GM19467 (cell line): ENCODE measurements around the gene TAOK3.
A peak's percentile ranks its signal among the peaks of the same experiment; 100 is the strongest.
"Not testable (repeated sequence)": the region's sequence is repeated elsewhere in the genome, so short reads cannot be mapped to it uniquely, and the experiment has no call there.

Experiments used
- ATAC-seq: cut with Tn5 transposase; IDR thresholded peaks from one replicate; pipeline ENCODE4 v1.9.1; 2021; ENCODE audit warnings: mild to moderate bottlenecking, moderate library complexity; ENCODE audit not compliant: unreplicated experiment

Gene TAOK3

DNA sequence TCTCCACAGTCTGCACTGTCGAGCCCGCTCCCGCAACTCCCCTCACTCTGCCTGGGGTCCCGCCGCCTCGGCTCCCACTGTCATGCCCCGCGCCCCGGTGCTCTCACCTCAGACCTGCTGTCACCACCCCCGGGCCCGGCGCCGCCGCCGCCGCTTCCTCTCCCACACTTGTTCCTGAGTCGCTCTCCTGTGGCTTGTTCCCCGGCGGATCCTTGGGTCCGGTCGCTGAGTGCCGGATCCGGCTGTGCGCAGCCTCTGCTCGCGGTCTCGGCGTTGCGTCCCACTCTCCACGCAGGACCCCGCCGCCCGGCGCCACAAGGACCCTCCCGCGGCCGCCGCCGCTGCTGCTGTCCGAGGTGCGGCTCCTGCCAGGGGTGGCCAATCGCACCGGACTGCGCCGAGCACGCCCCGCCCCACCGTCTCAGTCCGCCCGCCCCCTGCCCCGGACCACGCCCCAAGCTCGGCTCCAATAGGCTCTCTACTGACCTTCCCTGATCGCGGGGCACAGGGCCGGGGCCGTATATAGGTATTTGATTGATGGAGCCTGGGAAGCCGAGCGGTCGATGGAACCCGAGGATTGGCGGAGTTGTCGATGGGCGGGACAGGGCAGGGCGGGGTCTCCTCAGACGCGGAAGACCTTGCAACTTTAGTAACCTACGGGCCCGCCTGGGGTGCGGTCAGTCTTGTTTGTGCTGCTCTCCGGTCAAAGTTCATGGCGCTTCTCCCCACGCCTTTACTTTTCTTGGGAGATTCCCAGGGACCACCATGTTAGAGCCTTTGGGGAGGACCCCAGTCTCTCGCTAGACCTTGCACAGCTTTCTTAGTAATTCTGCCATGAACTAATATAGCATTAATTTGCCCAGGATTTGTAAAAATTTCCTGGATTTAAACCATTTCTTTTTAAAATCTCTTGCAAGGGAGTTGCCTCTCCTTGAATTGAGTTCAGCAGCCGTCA, at the start of gene TAOK3:
Gene TAOK3, minus strand, starts transcription at position 367 of the 955 bp plus-strand sequence. CDS start 117,340 bp downstream, outside the sequence.
- peak; percentile 78 for ATAC-seq

DNA sequence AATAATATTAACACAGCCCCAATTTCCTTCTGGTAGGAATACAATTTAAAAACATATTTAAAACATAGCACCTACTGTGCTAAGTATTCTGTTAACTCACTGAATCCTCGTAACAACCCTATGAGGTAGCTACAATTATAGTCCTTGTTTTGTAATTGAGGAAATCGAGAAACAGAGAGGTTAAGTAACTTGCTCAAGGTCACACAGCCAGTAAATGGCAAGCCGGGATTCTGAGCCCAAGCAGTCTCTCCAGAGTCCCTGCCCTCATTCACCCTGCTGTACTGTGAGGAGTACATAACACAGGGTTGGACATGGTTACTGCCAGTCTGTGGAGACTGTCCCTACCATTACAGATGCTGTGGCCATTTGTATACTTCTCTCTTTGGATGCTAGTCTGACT, 48.0 kb upstream of the TAOK3 start:
- no peak for ATAC-seq

DNA sequence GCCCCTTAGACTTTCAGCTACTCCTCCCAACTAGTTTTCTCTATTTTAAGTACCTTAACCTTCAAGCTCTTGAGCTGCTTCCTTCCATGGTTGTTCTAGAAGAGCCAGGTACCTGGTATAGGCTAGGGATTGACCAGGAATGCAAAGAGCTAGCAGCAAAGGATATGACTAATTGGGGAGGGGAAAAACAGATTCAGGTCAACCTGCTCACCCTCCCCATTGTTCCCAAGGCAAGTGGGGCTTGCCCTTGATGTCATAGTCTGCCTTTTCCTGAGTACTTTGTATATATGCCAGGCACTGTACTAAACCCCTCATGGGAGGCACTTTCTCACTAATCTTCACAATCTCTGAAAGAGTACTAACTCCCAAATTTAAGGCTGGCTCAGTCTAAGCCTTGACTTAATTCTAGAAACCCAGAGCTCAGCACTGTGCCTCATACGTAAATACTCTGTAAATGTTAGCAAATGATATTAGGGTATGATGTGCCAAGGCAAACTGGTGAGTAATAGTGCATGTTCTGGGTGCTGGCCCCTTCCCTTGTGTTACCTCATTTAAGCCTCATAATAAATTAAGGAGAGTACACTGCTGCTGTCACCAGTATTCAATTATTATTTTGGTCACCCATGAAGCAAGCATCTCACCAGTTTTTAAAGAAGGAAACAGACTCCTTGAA, 45.8 kb upstream of the TAOK3 start:
- no peak for ATAC-seq

GRCh38 chr12:118417942-118418341, 45.2 kb upstream of the TAOK3 start:
- ATAC-seq: no peak

GRCh38 chr12:118409834-118410233, 37.1 kb upstream of the TAOK3 start:
- ATAC-seq: no peak

GRCh38 chr12:118408241-118408640, 35.5 kb upstream of the TAOK3 start:
- ATAC-seq: not testable (repeated sequence)

GRCh38 chr12:118404876-118405521, 32.3 kb upstream of the TAOK3 start:
- ATAC-seq: no peak

- no peak for ATAC-seq
Measured at GRCh38 chr12:118402251-118402650, 29.5 kb upstream of the TAOK3 start.

- ATAC-seq: no peak
Measured at GRCh38 chr12:118398940-118399339, 26.2 kb upstream of the TAOK3 start.

- no peak for ATAC-seq
Measured at GRCh38 chr12:118398524-118398923, 25.8 kb upstream of the TAOK3 start.

DNA sequence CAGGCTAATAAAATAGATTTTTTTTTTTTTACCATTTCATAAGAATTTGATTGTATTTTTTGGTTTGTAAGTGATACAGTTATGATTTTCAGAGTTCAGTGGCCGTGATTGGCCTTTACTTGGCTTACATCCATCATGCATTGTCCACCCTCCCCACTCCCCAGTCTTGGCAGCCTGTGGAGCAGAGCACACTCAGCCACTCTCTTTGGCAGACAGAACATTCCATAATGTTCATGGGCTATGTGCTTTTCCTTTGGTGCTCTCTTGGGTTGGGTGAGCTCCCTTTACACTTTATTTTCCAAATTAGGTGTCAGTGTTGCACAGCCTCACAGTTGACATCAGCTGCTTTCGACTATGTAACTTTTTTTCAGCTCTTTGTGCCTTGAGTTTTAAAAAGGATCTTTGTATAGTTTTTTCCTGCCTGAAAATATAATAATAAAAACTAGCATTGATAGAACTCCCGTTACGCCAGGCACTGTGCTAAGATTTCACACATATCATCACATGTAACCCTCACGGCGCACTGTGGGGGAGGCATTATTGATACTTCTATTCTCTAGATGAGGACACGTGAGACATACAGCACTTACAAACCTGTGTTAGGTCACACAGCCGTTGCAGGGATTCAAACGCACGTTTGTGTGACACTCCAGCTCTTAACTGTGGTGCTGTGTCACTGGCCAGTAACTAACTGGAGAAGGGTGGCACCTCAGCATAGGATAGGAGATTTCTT, 25.2 kb upstream of the TAOK3 start:
- ATAC-seq: no peak

DNA sequence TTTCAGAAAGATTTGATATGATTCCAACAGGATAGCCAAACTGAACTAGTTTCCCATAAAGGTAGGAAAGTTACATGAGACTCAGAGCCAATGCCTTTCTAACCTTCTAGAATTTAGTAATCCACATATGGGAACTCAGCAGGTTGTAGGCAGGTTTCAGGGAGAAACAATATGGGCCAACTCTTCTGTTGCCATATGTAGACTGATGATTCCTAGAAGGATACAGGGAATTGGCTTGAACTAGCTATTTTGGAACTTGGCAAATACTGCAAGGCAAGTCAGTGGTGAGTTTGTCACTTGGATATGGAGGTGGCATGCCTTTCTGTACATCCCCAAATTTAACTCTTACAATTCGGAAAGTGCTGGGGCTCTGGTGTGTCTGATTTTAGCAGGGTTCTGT, 19.1 kb upstream of the TAOK3 start:
- ATAC-seq: no peak

GRCh38 chr12:118391424-118391823, 18.7 kb upstream of the TAOK3 start:
- no peak for ATAC-seq

DNA sequence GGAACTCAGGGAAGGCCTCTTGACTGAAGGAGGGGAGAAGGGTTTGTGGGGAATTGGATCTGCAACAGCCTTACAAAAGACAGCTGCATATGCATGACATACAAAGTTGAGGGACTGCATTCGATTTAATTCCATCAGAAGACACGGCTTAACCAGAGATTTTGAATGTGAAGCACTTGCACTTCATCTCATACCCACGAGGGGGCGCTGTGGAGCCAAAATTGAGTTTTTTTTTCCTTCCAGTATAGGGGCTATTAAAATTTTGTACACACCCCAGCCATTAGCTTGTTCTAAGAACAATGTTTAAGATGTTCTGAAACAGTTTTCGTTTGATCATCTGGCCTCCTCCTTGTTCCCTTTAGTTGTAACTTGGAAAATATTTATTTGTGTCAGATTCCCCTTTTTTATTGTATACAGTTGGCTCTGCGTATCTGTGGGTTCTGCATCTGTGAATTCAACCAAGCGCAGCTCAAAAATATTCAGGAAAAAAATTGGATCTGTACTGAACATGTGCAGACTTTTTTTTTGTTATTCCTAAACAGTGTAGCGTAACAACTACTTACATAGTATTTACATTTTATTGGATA, 5.3 kb upstream of the TAOK3 start:
- no peak for ATAC-seq

DNA sequence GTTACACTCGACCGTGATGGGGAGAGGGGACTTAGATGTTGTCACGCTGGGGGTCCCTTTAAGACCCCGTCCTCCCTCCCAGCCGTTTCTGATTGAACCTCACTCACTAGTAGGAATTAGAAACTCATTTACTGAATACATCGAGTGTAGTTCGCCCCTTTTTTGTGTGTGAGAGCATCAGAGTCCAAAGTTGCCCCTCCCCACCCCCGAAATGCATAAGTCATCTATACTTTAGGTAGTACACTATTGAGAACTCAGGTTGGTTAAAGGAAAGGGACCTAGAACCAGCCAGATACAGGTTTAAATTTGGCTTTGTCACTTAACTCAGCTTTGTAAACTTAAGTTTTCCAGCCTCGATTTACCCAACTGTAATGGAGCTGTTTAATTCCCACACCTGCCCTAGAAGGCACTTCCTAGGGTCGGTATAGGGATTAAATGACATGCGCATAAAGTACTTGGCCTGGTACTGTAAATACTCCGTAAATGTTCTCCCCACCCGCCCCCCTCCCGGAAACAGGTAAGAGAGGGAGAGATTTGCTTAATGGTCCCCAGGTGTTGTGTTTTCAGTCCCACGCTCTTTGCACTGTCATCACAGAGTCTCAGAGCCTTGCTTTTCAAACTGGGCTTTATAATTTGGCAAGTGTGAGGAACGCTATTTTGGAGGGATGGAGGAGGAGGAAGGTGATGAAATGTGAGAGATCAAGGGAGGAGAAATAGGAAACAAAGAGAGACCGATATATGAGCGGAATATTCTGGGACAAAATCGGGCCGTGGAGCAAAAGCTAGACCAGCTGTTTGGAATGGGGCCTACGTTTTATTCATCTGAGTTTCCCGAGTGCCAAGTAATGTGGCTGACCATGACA, 4.5 kb upstream of the TAOK3 start:
- no peak for ATAC-seq

DNA sequence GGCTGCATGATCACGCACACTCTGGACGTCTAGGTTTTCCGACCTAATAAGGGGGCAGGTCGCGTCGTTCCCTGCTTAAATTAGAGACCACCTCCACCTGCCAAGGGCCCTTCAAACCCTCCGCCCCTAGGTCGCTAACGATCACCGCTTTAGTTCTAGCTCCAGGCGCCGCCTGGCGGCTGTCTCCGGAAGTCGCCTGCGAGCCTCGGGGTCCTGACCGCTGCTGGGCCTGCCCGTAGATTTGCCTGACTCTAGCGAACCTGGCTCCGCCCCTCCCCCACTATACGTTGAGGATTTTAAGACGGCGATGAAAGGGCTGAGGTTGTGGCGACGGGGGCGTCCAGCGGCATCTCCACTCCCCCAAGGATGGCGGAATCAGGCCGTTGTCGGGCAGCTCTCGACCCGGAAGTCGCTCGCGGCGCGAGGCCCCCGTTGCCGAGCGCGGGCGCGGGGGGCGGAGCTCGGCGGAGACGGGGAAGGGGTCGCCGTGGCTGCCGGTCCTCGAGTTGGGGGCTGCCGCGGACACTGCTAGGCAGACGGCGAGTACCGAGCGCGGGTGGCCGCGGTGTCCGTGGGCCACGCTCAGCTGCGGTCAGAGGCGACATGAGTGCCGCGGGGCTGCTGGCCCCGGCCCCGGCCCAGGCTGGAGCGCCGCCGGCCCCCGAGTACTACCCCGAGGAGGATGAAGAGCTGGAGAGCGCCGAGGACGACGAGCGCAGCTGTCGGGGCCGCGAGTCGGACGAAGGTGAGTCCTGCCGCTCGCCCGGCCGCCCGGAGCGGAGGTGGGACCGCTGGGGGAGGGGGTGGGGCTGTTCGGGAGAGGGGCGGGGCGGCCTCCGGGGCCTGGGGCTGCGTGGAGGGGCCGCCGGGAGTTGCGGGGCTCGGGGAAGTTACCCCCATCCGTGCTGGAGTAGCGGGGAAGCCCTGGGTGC, 3.6 kb upstream of the TAOK3 start, which contains the start of gene SUDS3:
Gene SUDS3, plus strand, starts transcription at position 467 of the 932 bp plus-strand sequence. Its CDS starts 137 bp downstream, at position 604.
- peak; percentile 32 for ATAC-seq

GRCh38 chr12:118375348-118375747, 2.6 kb upstream of the TAOK3 start:
- ATAC-seq: no peak

DNA sequence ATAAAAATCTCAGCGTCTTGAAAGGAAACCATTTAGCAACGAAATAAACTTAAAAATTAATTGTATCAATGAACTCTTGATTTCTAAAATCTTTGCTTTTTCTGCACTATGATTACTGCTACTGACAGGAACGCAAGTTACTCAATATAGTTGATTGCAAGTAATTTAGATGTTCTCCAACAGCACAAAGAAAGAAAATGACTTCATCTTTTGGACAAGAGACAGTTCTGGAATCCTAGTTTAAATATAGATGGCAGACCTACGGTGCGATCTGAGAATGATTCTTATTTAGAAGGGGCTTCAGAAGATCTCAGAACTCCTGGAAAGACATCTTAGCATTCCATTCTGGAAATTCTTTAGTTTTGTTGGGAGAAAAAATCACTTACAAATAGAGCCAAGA, 2.2 kb upstream of the TAOK3 start:
- ATAC-seq: no peak
